VCaP (cell line): Measurements from ENCODE around the gene FGD4.

Source experiments
- H3K27ac ChIP-seq: fragments of 450-650 bp; 2 replicates; pipeline ENCODE4 v1.5.1; 2017
- TF ChIP-seq, protein P1 (sequence below): fragments of 450-650 bp; conservative IDR thresholded peaks from 2 replicates; pipeline ENCODE4 v1.5.1; 2017; ENCODE audit warnings: mild to moderate bottlenecking, moderate library complexity

Gene FGD4

DNA sequence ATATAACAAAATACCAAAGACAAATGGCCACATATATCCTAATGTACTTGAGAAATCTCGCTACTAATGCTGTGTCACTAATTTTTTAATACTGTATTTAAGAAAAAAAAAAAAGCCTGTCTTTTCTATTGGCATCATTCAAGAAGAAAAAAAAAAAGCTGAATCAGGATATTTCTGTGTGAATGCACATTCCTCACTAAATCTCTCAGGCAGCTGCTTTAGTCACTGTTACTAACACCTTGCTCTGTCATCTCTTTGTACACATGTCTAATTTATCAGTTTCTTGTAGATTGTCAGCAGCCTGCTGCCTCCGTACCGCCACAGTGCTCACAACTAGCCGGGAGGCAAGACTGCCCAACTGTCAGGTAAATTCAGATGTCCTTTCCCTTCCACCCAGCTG is 32.0 kb upstream of the FGD4 start:
- peak overlapping the region; percentile 37 for H3K27ac ChIP-seq
- TF ChIP-seq, protein P1, sequence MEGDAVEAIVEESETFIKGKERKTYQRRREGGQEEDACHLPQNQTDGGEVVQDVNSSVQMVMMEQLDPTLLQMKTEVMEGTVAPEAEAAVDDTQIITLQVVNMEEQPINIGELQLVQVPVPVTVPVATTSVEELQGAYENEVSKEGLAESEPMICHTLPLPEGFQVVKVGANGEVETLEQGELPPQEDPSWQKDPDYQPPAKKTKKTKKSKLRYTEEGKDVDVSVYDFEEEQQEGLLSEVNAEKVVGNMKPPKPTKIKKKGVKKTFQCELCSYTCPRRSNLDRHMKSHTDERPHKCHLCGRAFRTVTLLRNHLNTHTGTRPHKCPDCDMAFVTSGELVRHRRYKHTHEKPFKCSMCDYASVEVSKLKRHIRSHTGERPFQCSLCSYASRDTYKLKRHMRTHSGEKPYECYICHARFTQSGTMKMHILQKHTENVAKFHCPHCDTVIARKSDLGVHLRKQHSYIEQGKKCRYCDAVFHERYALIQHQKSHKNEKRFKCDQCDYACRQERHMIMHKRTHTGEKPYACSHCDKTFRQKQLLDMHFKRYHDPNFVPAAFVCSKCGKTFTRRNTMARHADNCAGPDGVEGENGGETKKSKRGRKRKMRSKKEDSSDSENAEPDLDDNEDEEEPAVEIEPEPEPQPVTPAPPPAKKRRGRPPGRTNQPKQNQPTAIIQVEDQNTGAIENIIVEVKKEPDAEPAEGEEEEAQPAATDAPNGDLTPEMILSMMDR = no peak

DNA sequence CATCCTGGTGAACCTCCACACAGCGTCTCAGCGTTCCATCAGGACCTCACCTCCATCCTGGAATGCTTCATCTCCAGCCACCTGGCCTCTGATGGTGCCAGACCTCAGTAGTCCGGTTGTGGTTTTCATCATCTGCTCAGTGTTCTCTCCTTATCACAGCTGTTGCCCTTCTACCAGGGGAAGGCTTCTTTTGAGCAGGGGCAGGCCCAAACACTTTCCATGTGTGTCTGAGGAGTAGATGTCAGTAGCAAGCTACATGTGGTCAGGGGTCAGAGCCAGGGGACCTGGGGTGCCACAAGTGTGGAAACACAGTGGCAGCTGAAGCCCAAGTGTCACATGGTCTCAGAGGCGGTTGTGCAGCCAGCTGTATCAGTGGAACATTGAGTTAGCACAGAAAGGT is 30.2 kb upstream of the FGD4 start:
- TF ChIP-seq, protein P1 = no peak
- no peak overlapping the region for H3K27ac ChIP-seq

DNA sequence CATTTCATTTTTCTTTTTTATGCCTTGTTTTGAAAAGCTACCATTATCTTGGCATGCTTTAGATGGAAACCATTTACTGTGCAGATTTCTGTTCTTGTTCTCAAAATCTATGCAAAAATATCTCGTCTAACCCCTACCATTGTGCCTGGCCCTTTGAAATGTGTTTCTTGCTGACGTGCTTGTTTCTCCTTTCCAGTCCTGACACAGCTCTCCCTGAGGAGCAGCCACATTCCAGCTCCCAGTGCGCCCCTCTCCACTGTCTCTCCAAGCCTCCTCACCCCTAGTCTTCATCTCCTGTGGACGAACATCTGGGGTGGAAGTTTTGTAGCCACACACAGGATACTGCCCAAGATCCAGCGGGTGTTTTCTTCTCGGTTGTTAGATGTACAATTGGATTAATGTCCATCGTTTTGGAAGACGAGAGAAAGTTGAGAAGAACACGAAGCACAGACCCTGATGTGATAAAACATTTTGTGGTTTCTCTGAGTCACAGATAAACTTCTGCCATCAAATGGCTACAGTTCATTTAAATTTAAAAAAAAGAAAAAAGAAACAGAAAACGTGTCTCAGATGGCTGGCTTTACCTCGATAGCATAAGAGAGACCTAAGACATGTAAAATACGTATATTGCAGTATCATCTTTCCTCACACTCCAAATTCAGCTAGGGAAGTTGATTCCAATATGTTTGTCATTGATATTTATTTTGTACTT is 21.9 kb upstream of the FGD4 start:
- TF ChIP-seq, protein P1 = no peak
- no peak overlapping the region for H3K27ac ChIP-seq

DNA sequence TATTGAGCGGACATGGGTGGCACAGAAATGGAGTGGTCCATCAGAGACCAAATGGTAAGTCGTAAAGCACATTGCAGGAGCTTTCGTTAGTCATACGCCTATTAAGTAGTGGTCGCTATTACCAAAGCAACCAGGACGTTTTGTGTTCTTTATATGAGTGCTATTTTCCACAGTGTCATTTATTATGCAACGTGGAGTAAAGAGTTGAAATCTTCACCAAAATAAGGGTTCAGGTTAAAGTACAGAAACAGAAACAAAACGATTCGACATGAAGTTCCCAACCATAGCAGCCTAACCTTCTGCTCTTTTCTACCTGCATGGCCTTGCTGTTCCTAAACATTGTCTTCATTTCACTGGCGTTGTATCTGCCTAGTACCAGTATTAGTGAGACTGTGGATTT is 20.1 kb upstream of the FGD4 start:
- TF ChIP-seq, protein P1 = no peak
- H3K27ac ChIP-seq = no peak overlapping the region

DNA sequence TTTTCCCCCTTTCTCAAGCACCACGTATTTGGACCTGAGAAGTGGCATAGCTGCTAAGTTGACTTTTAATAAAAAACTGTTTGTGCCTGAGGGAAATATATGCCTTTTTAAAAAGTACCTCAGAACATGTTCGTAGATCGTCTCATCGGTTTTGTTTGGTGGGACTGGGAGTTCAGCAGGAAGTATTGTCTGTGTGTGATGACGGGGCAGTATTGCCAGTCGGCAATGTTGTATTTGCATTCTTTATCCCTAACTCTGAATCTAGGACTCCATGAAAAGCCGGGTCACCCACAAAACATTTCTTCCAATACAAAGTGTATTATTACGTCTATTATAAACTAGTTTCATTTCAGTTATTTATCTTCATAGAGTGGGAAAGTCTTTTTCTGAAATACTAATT is 19.7 kb upstream of the FGD4 start:
- TF ChIP-seq, protein P1 = no peak
- H3K27ac ChIP-seq = no peak overlapping the region

DNA sequence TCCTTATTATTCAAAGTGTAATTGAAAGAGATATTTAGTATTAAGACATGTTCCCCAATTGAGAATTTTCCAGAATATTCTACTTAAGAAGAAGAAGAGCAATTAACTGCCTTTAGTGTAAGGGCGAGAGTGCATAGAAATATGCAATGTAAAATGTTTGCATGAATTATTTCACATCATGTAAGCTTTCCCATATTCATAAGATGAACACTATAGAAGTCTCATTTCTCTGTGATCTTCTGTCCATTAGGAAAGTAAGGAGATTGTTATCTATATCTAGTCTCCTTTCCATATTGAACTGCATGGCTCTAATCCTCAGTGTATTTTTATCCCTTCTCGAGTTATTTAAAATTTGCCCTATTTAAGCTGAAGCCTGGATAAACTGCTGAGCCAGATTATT is 17.1 kb upstream of the FGD4 start:
- TF ChIP-seq, protein P1 = no peak

DNA sequence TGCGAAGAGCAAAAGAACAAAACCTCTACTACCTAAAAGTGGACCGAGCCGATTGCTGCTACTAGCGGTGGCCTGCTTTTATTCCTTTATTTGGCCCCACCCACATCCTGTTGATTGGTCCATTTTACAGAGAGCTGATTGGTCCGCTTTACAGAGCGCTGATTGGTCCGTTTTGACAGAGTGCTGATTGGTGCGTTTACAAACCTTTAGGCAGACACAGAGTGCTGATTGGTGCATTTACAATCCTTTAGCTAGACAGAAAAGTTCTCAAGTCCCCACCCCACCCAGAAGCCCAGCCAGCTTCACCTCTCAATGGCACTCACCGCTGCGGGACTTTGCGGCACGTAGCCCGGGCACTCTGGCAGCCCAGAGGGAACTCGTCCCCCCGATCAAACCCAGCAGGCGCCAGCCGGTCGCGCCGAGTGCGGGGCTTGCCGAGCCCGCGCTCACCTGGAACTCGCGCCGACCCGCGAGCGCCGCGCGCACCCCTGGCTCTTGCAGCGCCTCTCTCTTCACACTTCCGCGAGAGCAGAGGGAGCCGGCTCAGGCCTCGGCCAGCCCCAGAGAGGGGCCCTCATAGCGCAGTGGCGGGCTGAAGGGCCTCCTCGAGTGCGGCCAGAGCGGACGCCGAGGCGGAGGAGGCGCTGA is 8.7 kb upstream of the FGD4 start:
- H3K27ac ChIP-seq = no peak overlapping the region; the same call in 1 of the 2 replicates
- TF ChIP-seq, protein P1 = no peak

More for the DNA sequence above, 17.1 kb upstream of the FGD4 start:
- H3K27ac ChIP-seq = no peak overlapping the region
